ENCODE data around the gene BMS1.
"Not testable (repeated sequence)": the region's sequence is repeated elsewhere in the genome, so short reads cannot be mapped to it uniquely, and the experiment has no call there.

Gene BMS1

GRCh38 chr10:42782446-42783180 is at the start of gene BMS1:
Gene BMS1 (plus strand): TSS chr10:42782795. CDS start chr10:42784395, 1,600 bp downstream.
- peak; percentile 92 for DNase-seq

GRCh38 chr10:42734536-42734935 is 48.1 kb upstream of the BMS1 start:
- no peak for DNase-seq

- DNase-seq: no peak
Measured at GRCh38 chr10:42738679-42739078, 43.9 kb upstream of the BMS1 start.

- DNase-seq: not testable (repeated sequence)
Measured at GRCh38 chr10:42741536-42741935, 41.1 kb upstream of the BMS1 start.

- DNase-seq: no peak
Measured at GRCh38 chr10:42743697-42744096, 38.9 kb upstream of the BMS1 start.

- no peak for DNase-seq
Measured at GRCh38 chr10:42744134-42744701, 38.4 kb upstream of the BMS1 start.

GRCh38 chr10:42753126-42753506 is 29.5 kb upstream of the BMS1 start:
- peak; percentile 61 for DNase-seq

GRCh38 chr10:42753507-42754154 is 29.0 kb upstream of the BMS1 start:
- DNase-seq: no peak

- DNase-seq: peak; percentile 22
Measured at GRCh38 chr10:42754155-42755027, 28.2 kb upstream of the BMS1 start.

- no peak for DNase-seq
Measured at GRCh38 chr10:42755028-42755451, 27.6 kb upstream of the BMS1 start.

GRCh38 chr10:42755556-42756093 is 27.0 kb upstream of the BMS1 start:
- no peak for DNase-seq

- DNase-seq: no peak
Measured at GRCh38 chr10:42767906-42768305, 14.7 kb upstream of the BMS1 start.

- no peak for DNase-seq
Measured at GRCh38 chr10:42768581-42769152, 13.9 kb upstream of the BMS1 start.

- DNase-seq: no peak
Measured at GRCh38 chr10:42769173-42769572, 13.4 kb upstream of the BMS1 start.

GRCh38 chr10:42769673-42770072 is 12.9 kb upstream of the BMS1 start:
- no peak for DNase-seq

- DNase-seq: no peak
Measured at GRCh38 chr10:42776681-42777080, 5.9 kb upstream of the BMS1 start.

- no peak for DNase-seq
Measured at GRCh38 chr10:42780456-42780855, 2.1 kb upstream of the BMS1 start.

- no peak for DNase-seq
Measured at GRCh38 chr10:42781893-42782445, 626 bp upstream of the BMS1 start.

- no peak for DNase-seq
Measured at GRCh38 chr10:42783181-42783549, 570 bp downstream of the BMS1 start.

GRCh38 chr10:42785759-42786158 is 3.2 kb downstream of the BMS1 start:
- no peak for DNase-seq

- DNase-seq: no peak
Measured at GRCh38 chr10:42790835-42791234, 8.2 kb downstream of the BMS1 start.

GRCh38 chr10:42795701-42796100 is 13.1 kb downstream of the BMS1 start:
- DNase-seq: no peak
